Fibroblast of the conjunctiva (primary cell): ENCODE measurements around the gene ABHD8.

ENCODE experiments used
- DNase-seq: peaks from one replicate; pipeline ENCODE4 v3.0.0-alpha.2; 2010; ENCODE audit warnings: low read depth

Gene ABHD8

GRCh38 chr19:17321655-17322489 is 18.6 kb upstream of the ABHD8 start:
- DNase-seq: no peak

GRCh38 chr19:17320435-17320834 is 17.2 kb upstream of the ABHD8 start:
- no peak for DNase-seq

- no peak for DNase-seq
These were observed 16.4 kb upstream of the ABHD8 start for GRCh38 chr19:17319473-17320238.

- DNase-seq: no peak
These were observed 15.7 kb upstream of the ABHD8 start for GRCh38 chr19:17318966-17319365.

- DNase-seq: no peak
These were observed 10.9 kb upstream of the ABHD8 start for GRCh38 chr19:17314007-17314593.

- no peak for DNase-seq
These were observed 9.2 kb upstream of the ABHD8 start for GRCh38 chr19:17312189-17313113.

GRCh38 chr19:17311455-17312188 is 8.4 kb upstream of the ABHD8 start:
- no peak for DNase-seq

- DNase-seq: no peak
These were observed 6.8 kb upstream of the ABHD8 start for GRCh38 chr19:17309965-17310461.

GRCh38 chr19:17309198-17309964 is 6.2 kb upstream of the ABHD8 start, which contains the start of gene DDA1:
Gene DDA1 (plus strand): TSS chr19:17309563. CDS start chr19:17309655, 92 bp downstream.
- DNase-seq: peak; percentile 100

- no peak for DNase-seq
These were observed 4.7 kb upstream of the ABHD8 start for GRCh38 chr19:17307876-17308377.

GRCh38 chr19:17306285-17306714 is 3.1 kb upstream of the ABHD8 start:
- no peak for DNase-seq

- peak; percentile 99 for DNase-seq
These were observed 2.5 kb upstream of the ABHD8 start, which contains the start of gene MRPL34 for GRCh38 chr19:17305517-17306284. Gene MRPL34 (plus strand): TSS chr19:17305872. CDS start chr19:17305893, 21 bp downstream.

- no peak for DNase-seq
These were observed 1.9 kb upstream of the ABHD8 start for GRCh38 chr19:17305216-17305516.

- no peak for DNase-seq
These were observed 1.4 kb upstream of the ABHD8 start for GRCh38 chr19:17304386-17305215.

GRCh38 chr19:17303940-17304267 is 679 bp upstream of the ABHD8 start:
- DNase-seq: no peak

- no peak for DNase-seq
These were observed 646 bp downstream of the ABHD8 start for GRCh38 chr19:17302391-17303166.

GRCh38 chr19:17300992-17301619 is 2.1 kb downstream of the ABHD8 start:
- no peak for DNase-seq
